ENCODE data around the gene TCERG1L. TPM values are rescaled to one million over a fixed set of nuclear protein-coding genes. Genes with fewer than 3 reads are reported as not detected.

Gene TCERG1L
- total RNA-seq, 1 donor from 2014 or later: 0.46 TPM

DNA sequence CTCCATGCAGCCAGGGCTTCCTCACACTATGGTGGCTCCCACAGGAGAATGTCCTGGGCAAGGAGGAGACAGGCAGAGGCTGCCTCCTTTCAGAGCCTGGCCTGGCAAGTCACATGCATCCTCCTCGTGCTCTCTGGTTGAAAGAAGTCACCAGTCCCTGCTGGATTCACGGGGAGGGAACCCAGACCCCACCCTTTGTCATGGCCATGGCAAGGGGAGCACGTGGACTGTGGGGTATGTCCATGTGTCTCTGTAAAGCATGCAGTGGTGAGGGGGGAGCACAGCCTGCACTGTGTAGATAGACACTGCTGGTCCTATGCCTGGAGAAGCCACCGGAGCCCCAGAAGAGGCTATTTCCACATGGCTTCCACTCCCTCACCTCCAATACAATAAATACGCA lies 225.0 kb downstream of the TCERG1L start:
- Histone ChIP-seq H3K36me3 (ENCODE audit: control insufficient read depth, insufficient read depth, low read length) (no peaks in the 10 kb centered on the region), H3K27me3 (ENCODE audit: control insufficient read depth, insufficient read depth, low read length) (no peaks in the 10 kb centered on the region), H3K4me3 (ENCODE audit: low read depth, low read length) (no peak overlapping the region)
- TF ChIP-seq, protein P1, sequence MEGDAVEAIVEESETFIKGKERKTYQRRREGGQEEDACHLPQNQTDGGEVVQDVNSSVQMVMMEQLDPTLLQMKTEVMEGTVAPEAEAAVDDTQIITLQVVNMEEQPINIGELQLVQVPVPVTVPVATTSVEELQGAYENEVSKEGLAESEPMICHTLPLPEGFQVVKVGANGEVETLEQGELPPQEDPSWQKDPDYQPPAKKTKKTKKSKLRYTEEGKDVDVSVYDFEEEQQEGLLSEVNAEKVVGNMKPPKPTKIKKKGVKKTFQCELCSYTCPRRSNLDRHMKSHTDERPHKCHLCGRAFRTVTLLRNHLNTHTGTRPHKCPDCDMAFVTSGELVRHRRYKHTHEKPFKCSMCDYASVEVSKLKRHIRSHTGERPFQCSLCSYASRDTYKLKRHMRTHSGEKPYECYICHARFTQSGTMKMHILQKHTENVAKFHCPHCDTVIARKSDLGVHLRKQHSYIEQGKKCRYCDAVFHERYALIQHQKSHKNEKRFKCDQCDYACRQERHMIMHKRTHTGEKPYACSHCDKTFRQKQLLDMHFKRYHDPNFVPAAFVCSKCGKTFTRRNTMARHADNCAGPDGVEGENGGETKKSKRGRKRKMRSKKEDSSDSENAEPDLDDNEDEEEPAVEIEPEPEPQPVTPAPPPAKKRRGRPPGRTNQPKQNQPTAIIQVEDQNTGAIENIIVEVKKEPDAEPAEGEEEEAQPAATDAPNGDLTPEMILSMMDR (IDR thresholded peaks at IDR 0.05; ENCODE audit: insufficient read depth, low read length, poor library complexity, severe bottlenecking): no peak
- no peak for DNase-seq (ENCODE audit: low read depth)

DNA sequence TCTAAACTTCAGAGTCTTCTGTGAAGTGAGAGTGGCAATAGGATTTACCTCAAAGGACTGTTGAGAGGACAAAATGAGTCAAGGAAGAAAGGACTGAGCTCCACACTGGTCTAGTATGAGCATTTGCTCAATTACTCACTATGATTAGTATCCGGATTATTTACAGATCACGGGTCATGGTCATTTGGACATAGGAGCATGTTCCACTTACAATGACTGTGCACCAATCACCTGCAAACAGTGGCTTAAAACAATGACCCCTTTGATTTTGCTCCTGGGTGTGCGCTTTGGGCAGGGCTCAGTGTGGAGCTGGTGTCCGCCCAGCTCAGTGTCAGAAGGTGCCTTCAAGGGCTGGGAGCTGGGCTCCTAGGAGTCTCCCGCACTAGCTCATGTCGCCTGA lies 225.4 kb downstream of the TCERG1L start:
- Histone ChIP-seq H3K36me3 (ENCODE audit: control insufficient read depth, insufficient read depth, low read length) (no peaks in the 10 kb centered on the region), H3K27me3 (ENCODE audit: control insufficient read depth, insufficient read depth, low read length) (no peaks in the 10 kb centered on the region), H3K4me3 (ENCODE audit: low read depth, low read length) (no peak overlapping the region)
- TF ChIP-seq, protein P1 (IDR thresholded peaks at IDR 0.05; ENCODE audit: insufficient read depth, low read length, poor library complexity, severe bottlenecking): no peak
- DNase-seq (ENCODE audit: low read depth): no peak

DNA sequence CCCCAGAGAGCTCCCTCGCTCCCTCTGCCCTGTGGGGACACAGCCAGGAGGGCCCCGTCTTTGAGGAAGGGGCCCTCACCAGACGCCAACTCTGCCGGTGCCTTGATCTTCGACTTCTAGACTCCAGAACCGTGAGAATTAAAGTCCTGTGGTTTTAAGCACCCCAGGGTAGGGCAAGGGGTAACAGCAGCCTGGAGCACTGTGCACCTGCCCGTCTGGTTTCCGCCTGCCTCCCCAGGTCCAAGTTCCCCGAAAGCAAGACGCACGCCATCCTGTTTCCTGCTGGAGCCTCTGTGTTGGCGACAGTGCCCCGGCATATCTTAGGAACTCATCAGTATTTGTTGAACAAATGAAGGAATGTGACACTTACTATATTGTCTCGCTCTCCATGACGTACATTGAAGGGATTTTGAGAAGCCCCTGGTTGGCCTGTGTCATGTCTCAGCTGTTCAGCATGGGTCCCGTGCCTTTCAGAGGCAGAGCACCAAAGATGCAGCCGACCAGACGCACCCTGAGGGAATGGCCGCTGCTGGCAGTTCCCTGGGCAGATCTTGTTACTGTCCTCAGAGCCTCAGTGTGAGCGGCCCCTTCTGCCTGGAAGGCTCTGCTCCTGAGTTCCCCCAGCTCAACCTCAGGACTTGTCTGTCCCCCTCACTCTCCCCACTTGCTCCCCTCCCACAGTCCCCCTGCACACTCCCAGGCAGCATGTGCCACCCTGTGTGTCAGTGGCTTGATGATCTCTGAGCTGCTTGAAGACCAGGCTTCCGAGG lies 226.2 kb downstream of the TCERG1L start:
- Histone ChIP-seq H3K36me3 (ENCODE audit: control insufficient read depth, insufficient read depth, low read length) (no peaks in the 10 kb centered on the region), H3K27me3 (ENCODE audit: control insufficient read depth, insufficient read depth, low read length) (no peaks in the 10 kb centered on the region), H3K4me3 (ENCODE audit: low read depth, low read length) (no peak overlapping the region)
- DNase-seq (ENCODE audit: low read depth): no peak
- TF ChIP-seq, protein P1 (IDR thresholded peaks at IDR 0.05; ENCODE audit: insufficient read depth, low read length, poor library complexity, severe bottlenecking): no peak

GRCh38 chr10:131084791-131085090 lies 226.8 kb downstream of the TCERG1L start:
- TF ChIP-seq, protein P1 (IDR thresholded peaks at IDR 0.05; ENCODE audit: insufficient read depth, low read length, poor library complexity, severe bottlenecking): no peak
- DNase-seq (ENCODE audit: low read depth): no peak
- H3K27me3 ChIP-seq (ENCODE audit: control insufficient read depth, insufficient read depth, low read length): no peaks in the 10 kb centered on the region
- no peaks in the 10 kb centered on the region for H3K36me3 ChIP-seq (ENCODE audit: control insufficient read depth, insufficient read depth, low read length)
- no peak overlapping the region for H3K4me3 ChIP-seq (ENCODE audit: low read depth, low read length)

DNA sequence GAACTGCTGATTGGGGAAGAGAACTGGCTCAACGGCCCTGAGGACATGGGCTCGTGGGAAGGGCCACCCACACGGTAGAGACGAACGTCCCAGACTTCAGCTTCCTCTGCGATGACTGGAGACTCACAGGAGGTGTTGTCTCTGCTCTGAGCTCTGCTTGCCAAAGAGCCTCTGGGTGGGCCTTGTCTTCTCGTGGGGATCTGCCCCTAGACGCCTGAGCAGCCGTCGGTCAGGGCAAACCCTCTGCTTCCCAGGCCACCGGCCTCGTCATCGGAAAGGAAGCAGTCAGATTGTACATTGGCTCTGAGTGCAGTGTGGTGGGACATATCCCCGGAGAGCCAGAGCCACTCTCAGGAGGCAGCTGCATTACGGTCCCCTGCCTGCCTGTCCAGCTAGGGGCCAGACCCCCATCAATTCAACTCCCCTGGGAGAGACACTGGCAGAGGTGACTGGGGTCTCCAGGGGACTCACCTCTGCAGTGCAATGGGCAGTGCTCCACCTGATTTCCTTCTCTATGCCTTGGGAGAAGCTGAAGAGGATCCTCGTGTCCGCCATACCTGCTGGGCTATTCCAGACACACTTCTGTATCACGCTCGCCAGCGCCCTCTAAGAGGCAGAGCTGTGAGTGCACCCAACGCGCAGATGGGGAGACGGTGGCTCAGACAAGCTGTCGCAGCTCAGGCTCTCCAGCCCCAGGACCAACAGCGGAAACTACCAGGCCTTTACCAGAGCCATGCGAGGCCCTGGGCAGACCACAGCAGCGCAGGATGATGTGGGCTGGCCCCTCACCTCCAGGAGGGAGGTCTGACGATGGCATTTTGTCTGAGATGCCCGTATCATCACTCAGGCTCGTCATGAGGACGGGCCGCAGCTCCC lies 227.4 kb downstream of the TCERG1L start:
- Histone ChIP-seq H3K27me3 (ENCODE audit: control insufficient read depth, insufficient read depth, low read length) (no peaks in the 10 kb centered on the region), H3K4me3 (ENCODE audit: low read depth, low read length) (no peak overlapping the region), H3K36me3 (ENCODE audit: control insufficient read depth, insufficient read depth, low read length) (no peaks in the 10 kb centered on the region)
- DNase-seq (ENCODE audit: low read depth): no peak
- TF ChIP-seq, protein P1 (IDR thresholded peaks at IDR 0.05; ENCODE audit: insufficient read depth, low read length, poor library complexity, severe bottlenecking): no peak

All from kidney epithelial cell (primary cell).